Ovary (tissue), 3 donors: ENCODE measurements around the gene SPSB1.

Experiments
- CTCF ChIP-seq, 3 donors: fragments of 450-650 bp in 2 of 3; fragments of 200-600 bp in 1 of 3; IDR thresholded peaks; one replicate each; pipeline versions ENCODE4 v1.5.1 to v1.8.0; 2016 to 2022; ENCODE audit warnings: antibody characterized with exemption in 3 of 3, mild to moderate bottlenecking in 1 of 3
- POLR2A ChIP-seq: fragments of 450-650 bp; IDR thresholded peaks from one replicate; pipeline ENCODE4 v1.6.1; 2017; ENCODE audit warnings: antibody characterized with exemption, mild to moderate bottlenecking, moderate library complexity
- donor health status: DM: no; HTN: no; CAD: no.

- TF ChIP-seq POLR2A (no peak), CTCF (IDR thresholded peaks at IDR 0.05) (no peak)
Measured at GRCh38 chr1:9251501-9251900, 41.2 kb upstream of the SPSB1 start.
